NCI-H524 (cell line): ENCODE results near the gene PARD3B.
A peak's percentile ranks its signal among the peaks of the same experiment; 100 is the strongest.

ENCODE experiments used
- DNase-seq, 2 experiments: peaks; one replicate each; lab custom pipeline; 2025; lab: John Stamatoyannopoulos, UW

Gene PARD3B

GRCh38 chr2:205014201-205014600 lies 468.9 kb downstream of the PARD3B start:
- no peak for DNase-seq

- no peak for DNase-seq
These were observed 472.1 kb downstream of the PARD3B start for GRCh38 chr2:205017381-205017780.

- DNase-seq, result no peak
These were observed 472.6 kb downstream of the PARD3B start for GRCh38 chr2:205017912-205018311.

DNA sequence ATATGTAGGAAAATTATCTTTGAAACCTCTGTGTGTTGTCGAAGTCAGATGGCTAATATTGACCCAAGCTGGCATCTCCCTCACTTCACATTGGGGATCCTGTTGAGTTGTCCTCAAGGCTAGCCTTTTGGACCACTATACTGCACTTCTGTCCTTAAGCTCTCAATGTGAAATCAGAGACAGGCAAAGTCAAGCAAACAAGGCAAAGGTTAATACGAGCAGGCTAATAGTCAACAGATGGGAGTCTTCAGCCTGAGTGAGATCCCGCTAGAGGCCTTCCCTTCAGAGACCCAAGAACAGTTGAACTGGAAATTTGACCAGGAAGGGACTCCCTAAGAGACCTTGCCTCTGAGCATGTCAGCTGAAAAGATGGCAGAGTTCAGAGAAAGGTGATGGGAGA lies 475.4 kb downstream of the PARD3B start:
- DNase-seq, result peak; percentile 14 to 50

DNA sequence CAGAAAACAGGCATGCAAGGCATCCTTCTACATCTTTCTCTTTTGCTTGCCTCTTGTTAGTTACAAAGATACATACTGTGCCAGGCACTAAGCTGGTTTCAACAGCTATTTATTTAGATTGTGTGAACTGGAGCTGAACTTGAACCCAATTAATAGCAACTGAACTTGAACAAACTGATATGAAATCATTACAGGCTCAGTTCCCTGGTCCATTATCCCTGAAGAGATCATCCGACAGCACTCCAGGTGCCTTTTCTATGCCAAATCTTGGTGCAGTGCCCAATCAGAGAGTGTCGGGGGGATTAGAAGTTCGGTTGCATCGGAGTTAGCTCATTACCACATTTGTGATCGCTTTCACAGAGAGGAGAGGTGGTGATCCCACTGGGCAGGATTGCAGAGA lies 477.6 kb downstream of the PARD3B start:
- DNase-seq, result peak; percentile 88 to 93

GRCh38 chr2:205024822-205025518 lies 479.7 kb downstream of the PARD3B start:
- DNase-seq, result no peak

- no peak for DNase-seq
These were observed 480.4 kb downstream of the PARD3B start for GRCh38 chr2:205025580-205026240.

DNA sequence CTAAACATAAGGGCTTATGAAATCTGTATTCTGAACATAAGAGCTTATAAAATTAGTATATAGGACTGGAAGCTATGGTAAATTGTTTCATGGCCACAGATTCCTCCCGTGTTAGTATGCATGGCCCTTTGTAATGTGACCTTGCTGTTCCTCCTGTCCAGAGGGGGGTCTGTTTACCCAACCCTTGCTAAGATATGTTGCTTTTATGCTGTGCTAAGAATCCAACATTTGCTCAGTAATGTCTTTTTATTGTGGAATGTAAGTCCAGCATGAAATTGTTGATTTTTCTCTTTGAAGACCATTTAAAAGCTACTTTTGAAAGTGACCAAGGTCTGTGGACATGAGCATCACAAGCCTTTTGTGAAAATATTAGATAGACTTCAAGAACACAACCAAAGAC lies 485.4 kb downstream of the PARD3B start:
- no peak for DNase-seq

- no peak for DNase-seq
These were observed 486.8 kb downstream of the PARD3B start for GRCh38 chr2:205032093-205032551.

GRCh38 chr2:205033431-205033830 lies 488.2 kb downstream of the PARD3B start:
- no peak for DNase-seq

DNA sequence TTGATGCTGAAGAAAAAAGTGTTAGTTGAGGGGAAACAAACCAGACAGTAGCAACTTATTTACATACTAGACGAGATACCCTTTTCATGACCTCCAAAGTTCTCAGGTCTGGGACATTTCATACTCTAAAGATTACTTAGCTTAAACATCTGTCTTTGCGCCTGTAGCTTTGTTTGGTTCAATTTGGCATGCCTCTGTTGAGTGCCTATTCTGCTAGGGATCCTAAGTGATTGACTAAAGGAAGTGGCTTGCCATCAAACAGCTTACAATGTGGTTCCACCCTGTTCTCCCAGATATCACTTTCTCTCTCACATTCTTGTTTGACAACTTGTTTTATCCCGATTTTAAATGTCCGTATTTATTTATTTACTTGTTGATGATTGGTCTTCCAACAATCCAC lies 488.8 kb downstream of the PARD3B start:
- no peak for DNase-seq

- no peak for DNase-seq
These were observed 495.0 kb downstream of the PARD3B start for GRCh38 chr2:205040323-205040722.

- DNase-seq, result no peak
These were observed 496.3 kb downstream of the PARD3B start for GRCh38 chr2:205041472-205042130.

DNA sequence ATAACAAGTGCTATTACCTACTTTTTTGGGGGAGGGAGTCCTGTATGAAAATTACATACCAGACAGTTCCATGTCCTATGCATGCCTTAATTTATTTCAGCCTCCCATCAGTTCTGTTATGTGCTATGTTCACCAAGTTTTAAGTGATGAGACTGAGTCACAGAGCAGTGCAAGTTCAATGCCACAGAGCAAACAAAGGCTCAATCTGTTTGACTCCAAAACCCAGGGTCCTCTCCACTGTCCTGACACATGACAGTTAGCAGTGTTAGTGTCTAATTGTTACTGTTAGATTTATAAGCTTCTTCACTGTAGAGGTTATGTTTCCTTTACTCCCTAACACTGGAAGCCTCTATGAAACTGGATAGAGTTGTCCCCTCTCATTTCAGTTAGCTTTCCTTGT lies 498.0 kb downstream of the PARD3B start:
- DNase-seq, result no peak

GRCh38 chr2:205045706-205046105 lies 500.4 kb downstream of the PARD3B start:
- no peak for DNase-seq

DNA sequence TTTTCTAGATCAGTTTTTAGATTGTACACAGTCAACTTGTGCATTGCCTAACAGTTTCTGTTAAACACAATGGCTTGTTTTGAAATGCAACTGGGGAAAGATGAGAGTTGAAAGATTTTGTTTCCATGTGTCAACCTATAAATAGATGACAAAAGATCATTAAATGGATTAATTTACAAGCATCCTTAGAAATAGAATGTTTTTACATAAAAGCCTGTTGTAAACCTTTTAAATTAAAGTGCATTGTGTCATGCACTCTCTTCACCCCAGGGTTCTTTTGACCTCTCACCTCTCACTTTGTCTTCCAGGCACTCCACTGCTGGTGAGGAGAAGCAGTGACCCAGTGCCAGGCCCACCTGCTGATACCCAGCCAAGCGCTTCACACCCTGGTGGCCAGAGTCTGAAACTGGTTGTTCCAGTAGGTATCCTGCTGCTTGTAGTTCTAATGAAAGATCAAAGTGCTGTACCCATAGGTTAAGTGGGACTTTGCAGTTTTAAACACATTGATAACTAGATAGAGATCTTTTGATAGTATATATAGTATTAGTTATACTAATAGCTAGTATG lies 502.1 kb downstream of the PARD3B start:
- no peak for DNase-seq

GRCh38 chr2:205051417-205051816 lies 506.1 kb downstream of the PARD3B start:
- DNase-seq, result no peak

GRCh38 chr2:205052781-205053180 lies 507.5 kb downstream of the PARD3B start:
- no peak for DNase-seq

- DNase-seq, result no peak
These were observed 508.6 kb downstream of the PARD3B start for GRCh38 chr2:205053827-205054410.

- DNase-seq, result no peak
These were observed 509.5 kb downstream of the PARD3B start for GRCh38 chr2:205054789-205055188.

- no peak for DNase-seq
These were observed 510.0 kb downstream of the PARD3B start for GRCh38 chr2:205055251-205055650.

GRCh38 chr2:205056151-205056561 lies 510.9 kb downstream of the PARD3B start:
- no peak for DNase-seq
